ENCODE measurements around the gene OR5B12.
"Not testable (repeated sequence)": the region's sequence is repeated elsewhere in the genome, so short reads cannot be mapped to it uniquely, and the experiment has no call there.

Gene OR5B12

DNA sequence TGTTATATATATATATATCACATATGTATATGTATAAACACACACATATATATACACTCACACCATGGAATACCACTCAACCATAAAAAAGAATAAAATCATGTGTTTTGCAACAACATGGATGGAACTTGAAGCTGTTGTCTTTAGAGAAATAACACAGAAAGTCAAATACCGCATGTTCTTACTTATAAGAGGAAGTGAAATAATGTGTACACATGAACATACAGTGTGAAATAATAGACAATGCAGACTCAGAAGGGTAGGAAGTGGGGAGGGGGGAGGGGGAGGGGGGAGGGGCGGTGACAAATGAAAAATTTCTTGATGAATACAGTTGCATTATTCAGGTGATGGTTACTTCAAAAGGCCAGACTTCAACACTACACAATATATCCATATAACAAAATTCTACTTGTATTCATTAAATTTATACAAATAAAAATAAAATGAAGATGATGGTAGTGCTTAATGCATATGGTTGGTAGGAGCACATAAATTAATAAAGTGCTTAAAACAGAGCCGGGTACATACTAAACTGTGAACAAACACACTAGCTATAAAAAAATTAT is 8.3 kb downstream of the OR5B12 start:
- H3K27me3 ChIP-seq (ENCODE audit: control insufficient read depth in 1 of 2, insufficient read depth in 2 of 2, low read length in 2 of 2), result no peaks in the 10 kb centered on the region

DNA sequence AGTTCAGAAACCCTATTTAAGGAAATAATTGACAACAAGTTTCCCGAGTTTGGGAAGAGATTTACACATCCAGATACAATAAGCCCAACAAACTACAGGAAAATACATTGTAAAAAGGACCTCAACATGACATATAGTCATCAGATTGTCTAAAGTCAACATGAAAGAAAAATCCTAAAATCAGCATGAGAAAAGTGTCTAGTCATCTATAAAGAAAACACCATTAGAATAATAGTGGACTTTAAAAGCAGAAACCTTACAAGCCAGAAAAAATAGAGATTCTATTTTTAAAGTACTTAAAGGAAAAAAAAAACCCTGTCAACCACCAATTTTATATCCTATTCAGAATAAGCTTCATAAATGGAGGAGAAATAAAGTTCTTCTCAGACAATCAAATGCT is 12.8 kb downstream of the OR5B12 start:
- Histone ChIP-seq H3K27me3 (ENCODE audit: control insufficient read depth in 1 of 2, insufficient read depth in 2 of 2, low read length in 2 of 2) (no peaks in the 10 kb centered on the region), H3K27ac (ENCODE audit: low read depth, low read length) (no peak overlapping the region), H3K36me3 (ENCODE audit: insufficient read depth, low read length) (no peaks in the 10 kb centered on the region), H3K9ac (ENCODE audit: low read length) (no peak overlapping the region), H3K9me3 (ENCODE audit: low read length) (no peaks in the 10 kb centered on the region), H3K4me1 (ENCODE audit: insufficient read depth, low read length) (no peaks in the 10 kb centered on the region), H3K4me3 (ENCODE audit: low read depth in 1 of 2, low read length in 2 of 2) (no peak overlapping the region)

More for the DNA sequence above, 8.3 kb downstream of the OR5B12 start:
- Histone ChIP-seq H3K9ac (ENCODE audit: low read length) (no peak overlapping the region), H3K4me3 (ENCODE audit: low read depth in 1 of 2, low read length in 2 of 2) (no peak overlapping the region), H3K4me1 (ENCODE audit: insufficient read depth, low read length) (no peaks in the 10 kb centered on the region), H3K36me3 (ENCODE audit: insufficient read depth, low read length) (no peaks in the 10 kb centered on the region), H3K27ac (ENCODE audit: low read depth, low read length) (no peak overlapping the region), H3K9me3 (ENCODE audit: low read length) (no peaks in the 10 kb centered on the region)

GRCh38 chr11:58428021-58428420 is 14.0 kb downstream of the OR5B12 start, which contains the start of gene OR5B2:
OR5B2 (minus strand) TSS chr11:58428121; CDS start chr11:58423261, 4,860 bp downstream.
- no peaks in the 10 kb centered on the region for H3K36me3 ChIP-seq (ENCODE audit: insufficient read depth, low read length)
- no peak within 1 kb of the TSS for H3K27ac ChIP-seq (ENCODE audit: low read depth, low read length)
- no peak within 1 kb of the TSS for H3K4me3 ChIP-seq (ENCODE audit: low read depth in 1 of 2, low read length in 2 of 2)
- no peaks in the 10 kb centered on the region for H3K4me1 ChIP-seq (ENCODE audit: insufficient read depth, low read length)
- no peaks in the 10 kb centered on the region for H3K9me3 ChIP-seq (ENCODE audit: low read length)
- H3K9ac ChIP-seq (ENCODE audit: low read length), result no peak within 1 kb of the TSS
- H3K27me3 ChIP-seq (ENCODE audit: control insufficient read depth in 1 of 2, insufficient read depth in 2 of 2, low read length in 2 of 2), result no peaks in the 10 kb centered on the region

- Histone ChIP-seq H3K36me3 (ENCODE audit: insufficient read depth, low read length) (no peaks in the 10 kb centered on the region), H3K27me3 (ENCODE audit: control insufficient read depth in 1 of 2, insufficient read depth in 2 of 2, low read length in 2 of 2) (no peaks in the 10 kb centered on the region), H3K9ac (ENCODE audit: low read length) (no peak within 1 kb of the TSS), H3K4me1 (ENCODE audit: insufficient read depth, low read length) (no peaks in the 10 kb centered on the region), H3K4me3 (ENCODE audit: low read depth in 1 of 2, low read length in 2 of 2) (no peak within 1 kb of the TSS), H3K27ac (ENCODE audit: low read depth, low read length) (no peak within 1 kb of the TSS), H3K9me3 (ENCODE audit: low read length) (no peaks in the 10 kb centered on the region)
Measured at GRCh38 chr11:58406774-58407173, 35.3 kb downstream of the OR5B12 start, which contains the start of gene OR5B3. OR5B3 (minus strand) TSS chr11:58406874; CDS start chr11:58403409, 3,465 bp downstream.

- not testable (repeated sequence) for H3K4me1 ChIP-seq (ENCODE audit: insufficient read depth, low read length); H3K4me3 ChIP-seq (ENCODE audit: low read depth in 1 of 2, low read length in 2 of 2); H3K9ac ChIP-seq (ENCODE audit: low read length); H3K27ac ChIP-seq (ENCODE audit: low read depth, low read length); H3K36me3 ChIP-seq (ENCODE audit: insufficient read depth, low read length); H3K27me3 ChIP-seq (ENCODE audit: control insufficient read depth in 1 of 2, insufficient read depth in 2 of 2, low read length in 2 of 2); H3K9me3 ChIP-seq (ENCODE audit: low read length)
Measured at GRCh38 chr11:58399622-58400021, 42.4 kb downstream of the OR5B12 start.

GRCh38 chr11:58395581-58395980 is 46.5 kb downstream of the OR5B12 start:
- Histone ChIP-seq H3K27ac (ENCODE audit: low read depth, low read length) (no peak overlapping the region), H3K36me3 (ENCODE audit: insufficient read depth, low read length) (no peaks in the 10 kb centered on the region), H3K9me3 (ENCODE audit: low read length) (no peaks in the 10 kb centered on the region), H3K4me3 (ENCODE audit: low read depth in 1 of 2, low read length in 2 of 2) (no peak overlapping the region), H3K9ac (ENCODE audit: low read length) (no peak overlapping the region), H3K4me1 (ENCODE audit: insufficient read depth, low read length) (no peaks in the 10 kb centered on the region), H3K27me3 (ENCODE audit: control insufficient read depth in 1 of 2, insufficient read depth in 2 of 2, low read length in 2 of 2) (no peaks in the 10 kb centered on the region)

DNA sequence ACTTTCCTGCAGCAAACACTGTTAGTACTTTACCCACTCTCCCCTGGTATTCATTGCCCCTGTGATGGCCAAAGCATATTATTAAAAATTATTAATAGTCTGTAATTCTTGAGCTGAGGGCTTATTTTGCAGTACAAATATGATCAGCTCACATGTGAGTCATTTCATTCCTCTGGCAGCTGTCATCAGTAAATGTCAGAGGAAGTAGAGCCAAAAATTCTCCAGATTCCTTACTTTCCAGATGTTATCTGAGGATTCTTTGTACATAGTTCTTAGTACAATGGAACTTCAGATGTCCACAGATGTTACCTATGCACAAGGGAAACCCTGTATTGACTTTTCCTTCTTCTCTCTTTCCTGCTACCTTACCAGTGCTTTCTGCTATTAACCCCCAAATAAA is 47.8 kb downstream of the OR5B12 start:
- Histone ChIP-seq H3K27me3 (ENCODE audit: control insufficient read depth in 1 of 2, insufficient read depth in 2 of 2, low read length in 2 of 2) (no peaks in the 10 kb centered on the region), H3K36me3 (ENCODE audit: insufficient read depth, low read length) (no peaks in the 10 kb centered on the region), H3K9ac (ENCODE audit: low read length) (no peak overlapping the region), H3K27ac (ENCODE audit: low read depth, low read length) (no peak overlapping the region), H3K9me3 (ENCODE audit: low read length) (no peaks in the 10 kb centered on the region), H3K4me1 (ENCODE audit: insufficient read depth, low read length) (no peaks in the 10 kb centered on the region), H3K4me3 (ENCODE audit: low read depth in 1 of 2, low read length in 2 of 2) (no peak overlapping the region)

DNA sequence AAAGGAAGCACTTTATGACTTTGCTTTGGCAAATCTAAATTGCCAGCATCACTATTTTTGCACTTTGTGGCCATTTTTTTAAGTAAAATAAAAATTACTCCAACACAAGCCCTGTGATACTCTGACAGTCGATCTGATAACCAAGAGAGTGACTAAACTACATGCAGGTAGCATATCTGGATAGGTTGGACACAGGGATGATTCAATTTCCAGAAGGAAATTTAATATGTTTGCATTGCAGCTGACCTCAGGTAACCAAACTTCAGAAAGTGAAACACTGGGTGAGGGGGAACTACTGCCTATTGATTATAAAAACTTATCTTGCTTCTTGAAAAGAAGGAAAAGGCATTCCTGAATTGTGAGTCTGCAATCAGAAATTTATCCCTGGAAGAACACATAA is 49.3 kb downstream of the OR5B12 start:
- H3K27ac ChIP-seq (ENCODE audit: low read depth, low read length), result no peak overlapping the region

GRCh38 chr11:58391879-58392278 is 50.2 kb downstream of the OR5B12 start:
- no peak overlapping the region for H3K4me3 ChIP-seq (ENCODE audit: low read depth in 1 of 2, low read length in 2 of 2)
- H3K4me1 ChIP-seq (ENCODE audit: insufficient read depth, low read length), result no peaks in the 10 kb centered on the region
- no peaks in the 10 kb centered on the region for H3K27me3 ChIP-seq (ENCODE audit: control insufficient read depth in 1 of 2, insufficient read depth in 2 of 2, low read length in 2 of 2)
- H3K27ac ChIP-seq (ENCODE audit: low read depth, low read length), result no peak overlapping the region
- H3K9ac ChIP-seq (ENCODE audit: low read length), result no peak overlapping the region
- H3K36me3 ChIP-seq (ENCODE audit: insufficient read depth, low read length), result no peaks in the 10 kb centered on the region
- H3K9me3 ChIP-seq (ENCODE audit: low read length), result no peaks in the 10 kb centered on the region

More for the DNA sequence above, 49.3 kb downstream of the OR5B12 start:
- no peaks in the 10 kb centered on the region for H3K4me1 ChIP-seq (ENCODE audit: insufficient read depth, low read length)
- no peak overlapping the region for H3K9ac ChIP-seq (ENCODE audit: low read length)
- H3K9me3 ChIP-seq (ENCODE audit: low read length), result no peaks in the 10 kb centered on the region
- no peaks in the 10 kb centered on the region for H3K27me3 ChIP-seq (ENCODE audit: control insufficient read depth in 1 of 2, insufficient read depth in 2 of 2, low read length in 2 of 2)
- no peak overlapping the region for H3K4me3 ChIP-seq (ENCODE audit: low read depth in 1 of 2, low read length in 2 of 2)
- no peaks in the 10 kb centered on the region for H3K36me3 ChIP-seq (ENCODE audit: insufficient read depth, low read length)

DNA sequence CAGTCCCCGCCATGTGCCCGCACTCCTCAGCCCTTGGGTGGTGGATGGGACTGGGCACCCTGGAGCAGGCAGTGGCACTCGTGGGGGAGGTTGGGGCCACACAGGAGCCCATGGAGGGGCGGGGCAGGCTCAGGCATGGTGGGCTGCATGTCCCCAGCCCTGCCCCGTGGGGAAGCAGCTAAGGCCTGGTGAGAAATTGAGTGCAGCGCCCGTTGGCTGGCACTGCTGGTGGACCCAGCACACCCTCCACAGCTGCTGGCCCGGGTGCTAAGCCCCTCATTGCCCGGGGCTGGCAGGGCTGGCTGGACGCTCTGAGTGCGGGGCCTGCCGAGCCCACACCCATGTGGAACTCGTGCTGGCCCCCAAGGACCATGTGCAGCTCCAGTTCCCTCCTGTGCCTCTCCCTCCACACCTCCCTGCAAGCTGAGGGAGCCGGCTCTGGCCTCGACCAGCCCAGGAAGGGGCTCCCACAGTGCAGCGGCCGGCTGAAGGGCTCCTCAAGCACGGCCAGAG is 51.4 kb downstream of the OR5B12 start:
- Histone ChIP-seq H3K27me3 (ENCODE audit: control insufficient read depth in 1 of 2, insufficient read depth in 2 of 2, low read length in 2 of 2) (no peaks in the 10 kb centered on the region), H3K9ac (ENCODE audit: low read length) (no peak overlapping the region), H3K36me3 (ENCODE audit: insufficient read depth, low read length) (no peaks in the 10 kb centered on the region), H3K4me1 (ENCODE audit: insufficient read depth, low read length) (no peaks in the 10 kb centered on the region), H3K4me3 (ENCODE audit: low read depth in 1 of 2, low read length in 2 of 2) (no peak overlapping the region), H3K9me3 (ENCODE audit: low read length) (no peaks in the 10 kb centered on the region), H3K27ac (ENCODE audit: low read depth, low read length) (no peak overlapping the region)

Measured in muscle layer of colon (tissue), 2 donors.